Measurements from ENCODE around the gene PLEKHA7. TPM values are rescaled to one million over a fixed set of nuclear protein-coding genes. Genes with fewer than 3 reads are reported as not detected.

The PLEKHA7 gene
- total RNA-seq, 3 donors from 2014 or later, result 9.8 to 54.6 (median 36.7) TPM

- peak overlapping the region; percentile 70 to 73 for H3K27ac ChIP-seq
- no peaks in the 10 kb centered on the region for H3K4me1 ChIP-seq
- H3K9me3 ChIP-seq, result no peaks in the 10 kb centered on the region
- no peak overlapping the region for H3K4me3 ChIP-seq
- H3K27me3 ChIP-seq, result no peaks in the 10 kb centered on the region
- intact Hi-C loops (cut with DNase I; ENCODE audit: low total_unique reads), result no loop called here
- no peak for TF ChIP-seq POLR2A (IDR thresholded peaks at IDR 0.05)
- no peak for TF ChIP-seq POLR2AphosphoS5 (IDR thresholded peaks at IDR 0.05)
- TF ChIP-seq CTCF (IDR thresholded peaks at IDR 0.05), result no peak
- no peaks in the 10 kb centered on the region for H3K36me3 ChIP-seq
- no peak for DNase-seq (ENCODE audit: low spot score in 2 of 2)
Measured at GRCh38 chr11:16956538-16957153, 57.6 kb downstream of the PLEKHA7 start.

GRCh38 chr11:16953663-16954062 lies 60.6 kb downstream of the PLEKHA7 start:
- H3K36me3 ChIP-seq, result no peaks in the 10 kb centered on the region
- TF ChIP-seq POLR2AphosphoS5 (IDR thresholded peaks at IDR 0.05), result no peak
- no peak for TF ChIP-seq POLR2A (IDR thresholded peaks at IDR 0.05)
- TF ChIP-seq CTCF (IDR thresholded peaks at IDR 0.05), result no peak
- intact Hi-C loops (cut with DNase I; ENCODE audit: low total_unique reads), result no loop called here
- no peak overlapping the region for H3K4me3 ChIP-seq
- H3K9me3 ChIP-seq, result no peaks in the 10 kb centered on the region
- no peak for DNase-seq (ENCODE audit: low spot score in 2 of 2)
- H3K4me1 ChIP-seq, result no peaks in the 10 kb centered on the region
- H3K27ac ChIP-seq, result no peak overlapping the region
- H3K27me3 ChIP-seq, result no peaks in the 10 kb centered on the region

GRCh38 chr11:16946477-16947282 lies 67.5 kb downstream of the PLEKHA7 start:
- Histone ChIP-seq H3K4me3 (no peak overlapping the region), H3K4me1 (no peaks in the 10 kb centered on the region), H3K9me3 (no peaks in the 10 kb centered on the region), H3K36me3 (no peaks in the 10 kb centered on the region), H3K27me3 (no peaks in the 10 kb centered on the region), H3K27ac (peak overlapping the region; percentile 27 to 61)
- intact Hi-C loops (cut with DNase I; ENCODE audit: low total_unique reads), result loop anchor here (10.0 kb wide), 1 partner anchor 118 kb away; no protein-coding TSS in a partner anchor
- DNase-seq (ENCODE audit: low spot score in 2 of 2), result no peak
- no peak for TF ChIP-seq POLR2AphosphoS5 (IDR thresholded peaks at IDR 0.05)
- TF ChIP-seq POLR2A (IDR thresholded peaks at IDR 0.05), result no peak
- no peak for TF ChIP-seq CTCF (IDR thresholded peaks at IDR 0.05)

- Histone ChIP-seq H3K4me3 (no peak overlapping the region), H3K4me1 (no peaks in the 10 kb centered on the region), H3K9me3 (no peaks in the 10 kb centered on the region), H3K27ac (peak overlapping the region; percentile 27 to 61), H3K27me3 (no peaks in the 10 kb centered on the region), H3K36me3 (no peaks in the 10 kb centered on the region)
- no peak for TF ChIP-seq POLR2A (IDR thresholded peaks at IDR 0.05)
- TF ChIP-seq POLR2AphosphoS5 (IDR thresholded peaks at IDR 0.05), result peak in 1 of 3 donors; percentile 55
- TF ChIP-seq CTCF (IDR thresholded peaks at IDR 0.05), result peak; percentile 32 to 88 (median 70)
- DNase-seq (ENCODE audit: low spot score in 2 of 2), result peak; percentile 66 to 72
- intact Hi-C loops (cut with DNase I; ENCODE audit: low total_unique reads), result loop anchor here (10.0 kb wide), 1 partner anchor 119 kb away; no protein-coding TSS in a partner anchor
Measured at GRCh38 chr11:16945671-16946469, 68.3 kb downstream of the PLEKHA7 start.

All from breast epithelium (tissue), 4 donors.